ENCODE results near the gene DNAJC4. TPM values are rescaled to one million over a fixed set of nuclear protein-coding genes. Genes with fewer than 3 reads are reported as not detected.

The DNAJC4 gene
- total and polyA plus RNA-seq, 11 donors, result 31.2 to 123 (median 47.2) TPM

DNA sequence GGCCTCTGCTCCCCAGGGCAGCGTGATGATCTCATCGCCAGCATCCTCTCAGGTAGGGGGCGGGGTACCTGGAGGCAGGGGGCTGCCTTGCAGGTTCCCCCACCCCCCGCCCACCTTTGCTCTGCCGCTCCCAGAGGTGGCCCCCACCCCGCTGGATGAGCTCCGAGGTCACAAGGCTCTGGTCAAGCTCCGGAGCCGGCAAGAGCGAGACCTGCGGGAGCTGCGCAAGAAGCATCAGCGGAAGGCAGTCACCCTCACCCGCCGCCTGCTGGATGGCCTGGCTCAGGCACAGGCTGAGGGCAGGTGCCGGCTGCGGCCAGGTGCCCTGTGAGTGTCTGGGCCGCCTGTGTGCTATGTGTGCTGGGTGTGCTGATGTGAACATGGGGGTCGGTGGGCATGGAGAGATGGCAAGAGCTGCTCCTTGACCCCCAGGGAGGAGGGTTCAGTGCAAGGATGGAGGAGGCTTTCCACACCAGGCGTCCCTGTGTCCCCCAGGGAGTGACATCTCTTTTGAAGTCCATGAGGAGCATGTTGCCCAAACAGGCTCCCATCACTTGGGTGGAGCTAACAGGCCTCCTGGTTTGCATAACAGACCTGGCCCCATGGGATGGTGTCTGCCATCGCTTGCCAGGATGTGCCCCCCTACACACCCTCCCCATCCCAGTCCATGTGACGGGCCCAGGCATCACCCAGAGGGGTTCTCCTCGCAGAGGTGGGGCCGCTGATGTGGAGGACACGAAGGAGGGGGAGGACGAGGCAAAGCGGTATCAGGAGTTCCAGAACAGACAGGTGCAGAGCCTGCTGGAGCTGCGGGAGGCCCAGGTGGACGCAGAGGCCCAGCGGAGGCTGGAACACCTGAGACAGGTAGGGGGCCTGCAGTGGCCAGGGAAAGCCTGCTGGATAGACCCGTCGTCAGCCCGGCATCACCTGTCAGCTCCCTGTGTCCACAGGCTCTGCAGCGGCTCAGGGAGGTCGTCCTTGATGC is 35.1 kb downstream of the DNAJC4 start:
- ATAC-seq, result no peak
- WGBS, 4 donors, result 92 to 96% (median 94%) methylated on average over 24 to 35 of the region's 35 CpGs
- peaks cover 2 to 27% (median 24%) of the 10 kb centered on the region in 12 donors for H3K4me1 ChIP-seq
- no peak overlapping the region for H3K27ac ChIP-seq
- intact Hi-C loops (cut with DNase I), result no loop called here
- no peak overlapping the region for H3K4me3 ChIP-seq
- DNase-seq, result no peak
- H3K36me3 ChIP-seq, result peaks cover 0 to 65% (median 51%) of the 10 kb centered on the region in 9 donors
- H3K27me3 ChIP-seq, result no peaks in the 10 kb centered on the region
- TF ChIP-seq, protein P1, sequence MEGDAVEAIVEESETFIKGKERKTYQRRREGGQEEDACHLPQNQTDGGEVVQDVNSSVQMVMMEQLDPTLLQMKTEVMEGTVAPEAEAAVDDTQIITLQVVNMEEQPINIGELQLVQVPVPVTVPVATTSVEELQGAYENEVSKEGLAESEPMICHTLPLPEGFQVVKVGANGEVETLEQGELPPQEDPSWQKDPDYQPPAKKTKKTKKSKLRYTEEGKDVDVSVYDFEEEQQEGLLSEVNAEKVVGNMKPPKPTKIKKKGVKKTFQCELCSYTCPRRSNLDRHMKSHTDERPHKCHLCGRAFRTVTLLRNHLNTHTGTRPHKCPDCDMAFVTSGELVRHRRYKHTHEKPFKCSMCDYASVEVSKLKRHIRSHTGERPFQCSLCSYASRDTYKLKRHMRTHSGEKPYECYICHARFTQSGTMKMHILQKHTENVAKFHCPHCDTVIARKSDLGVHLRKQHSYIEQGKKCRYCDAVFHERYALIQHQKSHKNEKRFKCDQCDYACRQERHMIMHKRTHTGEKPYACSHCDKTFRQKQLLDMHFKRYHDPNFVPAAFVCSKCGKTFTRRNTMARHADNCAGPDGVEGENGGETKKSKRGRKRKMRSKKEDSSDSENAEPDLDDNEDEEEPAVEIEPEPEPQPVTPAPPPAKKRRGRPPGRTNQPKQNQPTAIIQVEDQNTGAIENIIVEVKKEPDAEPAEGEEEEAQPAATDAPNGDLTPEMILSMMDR (IDR thresholded peaks at IDR 0.05), result no peak
- no peak for TF ChIP-seq POLR2A (IDR thresholded peaks at IDR 0.05)
- H3K9me3 ChIP-seq, result no peaks in the 10 kb centered on the region

DNA sequence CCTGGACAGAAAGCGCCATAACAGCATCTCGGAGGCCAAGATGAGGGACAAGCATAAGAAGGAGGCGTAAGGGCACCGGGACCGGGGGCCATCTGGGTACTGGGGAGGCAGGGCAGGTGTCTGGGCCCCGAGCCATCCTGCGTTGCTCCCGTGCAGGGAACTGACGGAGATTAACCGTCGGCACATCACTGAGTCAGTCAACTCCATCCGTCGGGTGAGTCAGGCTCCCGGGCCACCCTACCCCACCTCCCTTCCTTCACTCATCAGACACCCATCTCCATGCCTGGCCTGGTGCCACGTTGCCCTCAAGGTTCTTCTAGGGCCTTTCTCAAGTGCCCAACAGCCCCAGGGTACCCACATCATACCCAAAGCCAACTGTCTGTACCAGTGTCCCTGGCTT is 36.0 kb downstream of the DNAJC4 start:
- Histone ChIP-seq H3K9me3 (no peaks in the 10 kb centered on the region), H3K4me3 (no peak overlapping the region), H3K36me3 (peaks cover 0 to 57% (median 47%) of the 10 kb centered on the region in 9 donors), H3K4me1 (peaks cover 2 to 27% (median 24%) of the 10 kb centered on the region in 12 donors), H3K27me3 (no peaks in the 10 kb centered on the region), H3K27ac (peak overlapping the region in 2 of 12 donors; percentile 86 to 97)
- TF ChIP-seq POLR2A (IDR thresholded peaks at IDR 0.05), result no peak
- TF ChIP-seq, protein P1 (IDR thresholded peaks at IDR 0.05), result no peak
- no peak for ATAC-seq
- intact Hi-C loops (cut with DNase I), result no loop called here
- DNase-seq, result no peak
- WGBS, 4 donors, result 89 to 94% (median 91%) methylated on average over 15 of the region's 15 CpGs

DNA sequence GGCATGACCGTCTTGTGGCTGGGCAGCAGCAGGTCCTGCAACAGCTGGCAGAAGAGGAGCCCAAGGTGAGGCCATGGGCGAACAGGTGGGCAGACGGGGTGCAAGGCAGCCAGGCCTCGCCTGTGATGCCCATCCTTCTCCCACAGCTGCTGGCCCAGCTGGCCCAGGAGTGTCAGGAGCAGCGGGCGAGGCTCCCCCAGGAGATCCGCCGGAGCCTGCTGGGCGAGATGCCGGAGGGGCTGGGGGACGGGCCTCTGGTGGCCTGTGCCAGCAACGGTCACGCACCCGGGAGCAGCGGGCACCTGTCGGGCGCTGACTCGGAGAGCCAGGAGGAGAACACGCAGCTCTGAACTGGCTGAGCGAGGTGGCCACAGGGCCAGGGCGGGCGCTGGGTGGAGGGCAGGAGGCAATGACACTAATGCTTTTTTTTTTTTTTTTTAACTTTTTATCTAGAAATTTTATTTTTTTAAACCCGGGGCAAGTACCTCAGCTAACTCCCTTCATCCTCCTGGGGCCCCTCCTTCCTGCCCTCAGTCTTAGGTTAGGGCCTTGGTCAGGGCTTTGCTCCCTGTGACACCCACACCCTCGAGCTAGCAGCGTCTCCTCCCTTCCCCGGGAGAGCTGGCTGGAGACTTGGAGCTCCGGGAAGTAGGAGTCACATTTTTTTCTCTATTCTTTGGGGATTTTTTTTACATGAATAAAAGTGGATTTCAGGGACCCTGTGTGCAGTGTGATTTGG is 37.0 kb downstream of the DNAJC4 start:
- peak overlapping the region in 4 of 12 donors; percentile 77 to 95 (median 82) for H3K4me3 ChIP-seq
- ATAC-seq (no peak), DNase-seq (peak in 1 of 5 donors; percentile 54)
- 59 to 83% (median 72%) methylated on average over 24 to 27 of the region's 27 CpGs for WGBS, 4 donors
- intact Hi-C loops (cut with DNase I), result no loop called here
- peaks cover 2 to 37% (median 31%) of the 10 kb centered on the region in 12 donors for H3K4me1 ChIP-seq
- H3K36me3 ChIP-seq, result peaks cover 0 to 46% (median 37%) of the 10 kb centered on the region in 9 donors
- no peaks in the 10 kb centered on the region for H3K9me3 ChIP-seq
- H3K27ac ChIP-seq, result peak overlapping the region; percentile 86 to 100 (median 97)
- TF ChIP-seq POLR2A (IDR thresholded peaks at IDR 0.05), result no peak
- TF ChIP-seq, protein P1 (IDR thresholded peaks at IDR 0.05), result no peak
- H3K27me3 ChIP-seq, result no peaks in the 10 kb centered on the region

Measured in heart left ventricle (tissue), 16 donors.